Pancreas (tissue), 10 donors: ENCODE data around the gene TRAFD1. TPM values are rescaled to one million over a fixed set of nuclear protein-coding genes. Genes with fewer than 3 reads are reported as not detected.
"Not testable (repeated sequence)": the region's sequence is repeated elsewhere in the genome, so short reads cannot be mapped to it uniquely, and the experiment has no call there.

Experiments used
- ATAC-seq, 4 donors: fragments of 200-7000 bp; cut with Tn5 transposase; one replicate each; pipeline versions ENCODE4 v1.8.0 to v1.9.1; 2020; ENCODE audit warnings: mild to moderate bottlenecking in 4 of 4, moderate library complexity in 4 of 4
- DNase-seq, 6 donors: peaks; one replicate each; pipeline ENCODE4 v3.0.0-alpha.2; 2020
- FAIRE-seq: peaks from 2 replicates; lab custom pipeline; 2012; peaks lifted over from hg19 to GRCh38; lab: Jason Lieb, UNC
- H3K27ac ChIP-seq, 4 donors: fragments of 200-600 bp; sonication (generic); 1 replicate in 3 of 4; 2 replicates in 1 of 4; pipeline versions ENCODE4 v1.5.0 to v1.8.0; 2020
- H3K27me3 ChIP-seq, 4 donors: fragments of 200-600 bp; one replicate each; pipeline ENCODE4 v1.8.0; 2021
- H3K36me3 ChIP-seq, 3 donors: fragments of 200-600 bp; sonication (generic) in 1 of 3; one replicate each; pipeline versions ENCODE4 v1.5.0 to v1.8.0; 2020 to 2021
- H3K4me1 ChIP-seq, 3 donors: fragments of 200-600 bp; one replicate each; pipeline ENCODE4 v1.8.0; 2021
- H3K4me3 ChIP-seq, 4 donors: fragments of 200-600 bp; sonication (generic) in 2 of 4; one replicate each; pipeline versions ENCODE4 v1.5.0 to v1.8.0; 2020 to 2021
- H3K9me3 ChIP-seq, 4 donors: fragments of 200-600 bp; one replicate each; pipeline ENCODE4 v1.8.0; 2021
- CTCF ChIP-seq, 4 donors: fragments of 200-600 bp; sonication (generic) in 3 of 4; IDR thresholded peaks; one replicate each; pipeline versions ENCODE4 v1.5.0 to v1.8.0; 2021; ENCODE audit warnings: antibody characterized with exemption in 4 of 4
- WGBS, 2 donors: extraction: QIAGEN DNeasy Blood & Tissue Kit; methylation state at CpG; one replicate each; pipeline ENCODE4 v1.1.7; 2013; 5-methylcytosine and 5-hydroxymethylcytosine counted together
- intact Hi-C, 3 donors: fragments of 100-400 bp; cut with DNase I; formaldehyde crosslinking; loops; one replicate each; pipeline versions ENCODE4 v1.11.1 to v1.14.2; 2022
- polyA plus RNA-seq, 2 donors: library from polyadenylated mRNA; stranded (reverse); fragments of 200-250 nt; gene quantifications; one replicate each; pipeline ENCODE4 v1.2.3, GENCODE V29; 2013
- total RNA-seq, 6 donors: library from RNA; stranded (reverse); fragmentation: NEBNext Ultra II Directional in 4 of 6; extraction: Animal tissue kit (Norgen Biotek cat#: 25700) in 4 of 6; gene quantifications; one replicate each; pipeline versions ENCODE4 v1.2.1 to v1.2.4, GENCODE V29; 2021 to 2023
- donor health status: healthy with polysubstance abuse.
- donor health status: DM: no; HTN: no; CAD: no; lungs with moderate emphysema.
- donor health status: DM: no; HTN: no; CAD: no.
- donor health status: control.
- donor health status: control.
- donor health status: Bipolar disorder and iron deficiency.
- donor health status: DM: yes; HTN: yes; CAD: no.
- donor health status: DM: no; HTN: no; CAD: no.
- donor health status: DM: no; HTN: no; CAD: no.
- donor health status: DM: yes; HTN: yes; CAD: no.

TRAFD1 gene
- total and polyA plus RNA-seq, 8 donors: 5.9 to 18.2 (median 8.5) TPM

GRCh38 chr12:112151766-112152541, 26.6 kb downstream of the TRAFD1 start:
- intact Hi-C loops: no loop called here
- DNase-seq (peak in 1 of 6 donors; percentile 25), FAIRE-seq (no peak), ATAC-seq (no peak)
- Histone ChIP-seq H3K9me3 (no peaks in the 10 kb centered on the region), H3K27ac (no peak overlapping the region), H3K4me3 (no peak overlapping the region), H3K27me3 (no peaks in the 10 kb centered on the region), H3K4me1 (no peaks in the 10 kb centered on the region), H3K36me3 (peaks cover 8 to 53% (median 18%) of the 10 kb centered on the region in 3 donors)
- no peak for TF ChIP-seq CTCF (IDR thresholded peaks at IDR 0.05)
- 91% methylated on average over 11 of the region's 11 CpGs for WGBS, 2 donors

GRCh38 chr12:112153181-112153892, 28.0 kb downstream of the TRAFD1 start:
- peaks cover 4 to 44% (median 18%) of the 10 kb centered on the region in 3 donors for H3K36me3 ChIP-seq
- ATAC-seq: peak in 1 of 4 donors; percentile 10
- peak in 1 of 6 donors; percentile 0 for DNase-seq

GRCh38 chr12:112153893-112154219, 28.5 kb downstream of the TRAFD1 start:
- WGBS, 2 donors: 93 to 95% methylated on average over 8 of the region's 8 CpGs
- ATAC-seq (no peak), DNase-seq (peak in 1 of 6 donors; percentile 12), FAIRE-seq (no peak)
- intact Hi-C loops: no loop called here
- peaks cover 0 to 39% (median 18%) of the 10 kb centered on the region in 3 donors for H3K36me3 ChIP-seq
- no peaks in the 10 kb centered on the region for H3K9me3 ChIP-seq
- H3K4me1 ChIP-seq: no peaks in the 10 kb centered on the region
- TF ChIP-seq CTCF (IDR thresholded peaks at IDR 0.05): no peak
- H3K27ac ChIP-seq: no peak overlapping the region
- no peak overlapping the region for H3K4me3 ChIP-seq
- H3K27me3 ChIP-seq: no peaks in the 10 kb centered on the region

More at GRCh38 chr12:112153181-112153892, 28.0 kb downstream of the TRAFD1 start:
- FAIRE-seq: no peak
- H3K27ac ChIP-seq: no peak overlapping the region
- no peak for TF ChIP-seq CTCF (IDR thresholded peaks at IDR 0.05)
- no peaks in the 10 kb centered on the region for H3K9me3 ChIP-seq
- H3K4me1 ChIP-seq: no peaks in the 10 kb centered on the region
- H3K4me3 ChIP-seq: no peak overlapping the region
- no peaks in the 10 kb centered on the region for H3K27me3 ChIP-seq
- intact Hi-C loops: no loop called here
- WGBS, 2 donors: 87 to 89% methylated on average over 11 of the region's 11 CpGs

- H3K27ac ChIP-seq, H3K4me3 ChIP-seq, FAIRE-seq, intact Hi-C loops, ATAC-seq, H3K9me3 ChIP-seq, H3K4me1 ChIP-seq, H3K27me3 ChIP-seq, DNase-seq: not testable (repeated sequence)
- WGBS, 2 donors: 96 to 98% methylated on average over 11 of the region's 11 CpGs
- peaks cover 0 to 11% (median 11%) of the 10 kb centered on the region in 3 donors for H3K36me3 ChIP-seq
Measured at GRCh38 chr12:112158461-112159145, 33.2 kb downstream of the TRAFD1 start.

- Histone ChIP-seq H3K9me3 (no peaks in the 10 kb centered on the region), H3K36me3 (peaks cover 0 to 12% (median 11%) of the 10 kb centered on the region in 3 donors), H3K4me1 (no peaks in the 10 kb centered on the region), H3K27ac (no peak overlapping the region), H3K27me3 (no peaks in the 10 kb centered on the region), H3K4me3 (no peak overlapping the region)
- DNase-seq (no peak), FAIRE-seq (no peak), ATAC-seq (no peak)
- TF ChIP-seq CTCF (IDR thresholded peaks at IDR 0.05): no peak
- intact Hi-C loops: no loop called here
- WGBS, 2 donors: 99 to 100% methylated on average over 6 of the region's 6 CpGs
Measured at GRCh38 chr12:112159146-112159541, 33.8 kb downstream of the TRAFD1 start.
